Measurements from ENCODE around the gene HIRIP3. TPM values are rescaled to one million over a fixed set of nuclear protein-coding genes. Genes with fewer than 3 reads are reported as not detected.
A peak's percentile ranks its signal among the peaks of the same experiment; 100 is the strongest.
"Not testable (repeated sequence)": the region's sequence is repeated elsewhere in the genome, so short reads cannot be mapped to it uniquely, and the experiment has no call there.

HIRIP3 gene
- total RNA-seq, 1 donor from 2014 or later = 20.9 TPM

GRCh38 chr16:30023586-30023985, 28.2 kb upstream of the HIRIP3 start:
- H3K27me3 Mint-ChIP-seq = peaks cover 46% of the 10 kb centered on the region

GRCh38 chr16:30022887-30023286, 27.5 kb upstream of the HIRIP3 start, which contains the start of gene C16orf92:
C16orf92 (plus strand) TSS chr16:30023198; CDS start chr16:30023341, 143 bp downstream.
- no peak for TF ChIP-seq CTCF (conservative IDR thresholded peaks at IDR 0.05)
- no peaks in the 10 kb centered on the region for H3K36me3 Mint-ChIP-seq
- H3K27me3 Mint-ChIP-seq = peaks cover 40% of the 10 kb centered on the region
- H3K27ac Mint-ChIP-seq = no peak within 1 kb of the TSS
- DNase-seq (ENCODE audit: extremely low spot score, unreplicated experiment) = no peak
- no peaks in the 10 kb centered on the region for H3K9me3 Mint-ChIP-seq
- no peak within 1 kb of the TSS for H3K4me3 Mint-ChIP-seq
- peaks cover 5% of the 10 kb centered on the region for H3K4me1 Mint-ChIP-seq (ENCODE audit: unreplicated experiment)

More at GRCh38 chr16:30023586-30023985, 28.2 kb upstream of the HIRIP3 start:
- peaks cover 5% of the 10 kb centered on the region for H3K4me1 Mint-ChIP-seq (ENCODE audit: unreplicated experiment)
- no peak overlapping the region for H3K27ac Mint-ChIP-seq
- H3K4me3 Mint-ChIP-seq = no peak overlapping the region
- no peak for DNase-seq (ENCODE audit: extremely low spot score, unreplicated experiment)
- H3K36me3 Mint-ChIP-seq = no peaks in the 10 kb centered on the region
- no peaks in the 10 kb centered on the region for H3K9me3 Mint-ChIP-seq
- TF ChIP-seq CTCF (conservative IDR thresholded peaks at IDR 0.05) = no peak

- H3K4me1 Mint-ChIP-seq (ENCODE audit: unreplicated experiment) = peaks cover 5% of the 10 kb centered on the region
- TF ChIP-seq CTCF (conservative IDR thresholded peaks at IDR 0.05) = no peak
Observed at GRCh38 chr16:30018731-30019158, 23.3 kb upstream of the HIRIP3 start.

GRCh38 chr16:30017937-30018336, 22.5 kb upstream of the HIRIP3 start:
- H3K4me3 Mint-ChIP-seq; DNase-seq (ENCODE audit: extremely low spot score, unreplicated experiment): not testable (repeated sequence)

More at GRCh38 chr16:30018731-30019158, 23.3 kb upstream of the HIRIP3 start:
- Mint-ChIP-seq H3K27ac (no peak overlapping the region), H3K36me3 (no peaks in the 10 kb centered on the region), H3K4me3 (peak overlapping the region; percentile 48), H3K27me3 (peaks cover 20% of the 10 kb centered on the region), H3K9me3 (no peaks in the 10 kb centered on the region)
- no peak for DNase-seq (ENCODE audit: extremely low spot score, unreplicated experiment)

GRCh38 chr16:30017277-30017656, 21.9 kb upstream of the HIRIP3 start:
- TF ChIP-seq CTCF (conservative IDR thresholded peaks at IDR 0.05) = no peak
- peaks cover 21% of the 10 kb centered on the region for H3K27me3 Mint-ChIP-seq
- H3K4me3 Mint-ChIP-seq = no peak overlapping the region

More at GRCh38 chr16:30017937-30018336, 22.5 kb upstream of the HIRIP3 start:
- H3K27ac Mint-ChIP-seq; H3K9me3 Mint-ChIP-seq; H3K4me1 Mint-ChIP-seq (ENCODE audit: unreplicated experiment); H3K36me3 Mint-ChIP-seq: not testable (repeated sequence)
- peaks cover 20% of the 10 kb centered on the region for H3K27me3 Mint-ChIP-seq

GRCh38 chr16:30016555-30017276, 21.3 kb upstream of the HIRIP3 start:
- Mint-ChIP-seq H3K9me3 (no peaks in the 10 kb centered on the region), H3K27ac (no peak overlapping the region)
- DNase-seq (ENCODE audit: extremely low spot score, unreplicated experiment) = no peak

More at GRCh38 chr16:30017277-30017656, 21.9 kb upstream of the HIRIP3 start:
- no peak for DNase-seq (ENCODE audit: extremely low spot score, unreplicated experiment)
- Mint-ChIP-seq H3K4me1 (ENCODE audit: unreplicated experiment) (peaks cover 5% of the 10 kb centered on the region), H3K27ac (no peak overlapping the region), H3K9me3 (no peaks in the 10 kb centered on the region), H3K36me3 (no peaks in the 10 kb centered on the region)

GRCh38 chr16:30015450-30015849, 20.0 kb upstream of the HIRIP3 start:
- H3K36me3 Mint-ChIP-seq; H3K9me3 Mint-ChIP-seq; H3K4me3 Mint-ChIP-seq; H3K4me1 Mint-ChIP-seq (ENCODE audit: unreplicated experiment); DNase-seq (ENCODE audit: extremely low spot score, unreplicated experiment); H3K27ac Mint-ChIP-seq: not testable (repeated sequence)
- H3K27me3 Mint-ChIP-seq = peaks cover 23% of the 10 kb centered on the region

More at GRCh38 chr16:30016555-30017276, 21.3 kb upstream of the HIRIP3 start:
- H3K4me1 Mint-ChIP-seq (ENCODE audit: unreplicated experiment) = peaks cover 9% of the 10 kb centered on the region
- no peak for TF ChIP-seq CTCF (conservative IDR thresholded peaks at IDR 0.05)
- H3K36me3 Mint-ChIP-seq = no peaks in the 10 kb centered on the region
- H3K27me3 Mint-ChIP-seq = peaks cover 27% of the 10 kb centered on the region
- no peak overlapping the region for H3K4me3 Mint-ChIP-seq

GRCh38 chr16:30012598-30012997, 17.2 kb upstream of the HIRIP3 start:
- DNase-seq (ENCODE audit: extremely low spot score, unreplicated experiment); H3K4me3 Mint-ChIP-seq; H3K27ac Mint-ChIP-seq; H3K9me3 Mint-ChIP-seq; H3K4me1 Mint-ChIP-seq (ENCODE audit: unreplicated experiment); H3K36me3 Mint-ChIP-seq: not testable (repeated sequence)
- peaks cover 34% of the 10 kb centered on the region for H3K27me3 Mint-ChIP-seq
